ENCODE data around the gene OR2V1.

GRCh38 chr5:181158869-181159268, 27.9 kb upstream of the OR2V1 start:
- no peak for TF ChIP-seq CTCF (IDR thresholded peaks at IDR 0.05)
- TF ChIP-seq EZH2 (IDR thresholded peaks at IDR 0.05; ENCODE audit: borderline replicate concordance, insufficient read depth, low read depth, low read length, poor library complexity, severe bottlenecking) = no peak

Measured in B cell (primary cell).